ENCODE measurements around the gene PPP2R5C. TPM values are rescaled to one million over a fixed set of nuclear protein-coding genes. Genes with fewer than 3 reads are reported as not detected.

PPP2R5C gene
- total RNA-seq, 1 donor from 2014 or later = 198 TPM

DNA sequence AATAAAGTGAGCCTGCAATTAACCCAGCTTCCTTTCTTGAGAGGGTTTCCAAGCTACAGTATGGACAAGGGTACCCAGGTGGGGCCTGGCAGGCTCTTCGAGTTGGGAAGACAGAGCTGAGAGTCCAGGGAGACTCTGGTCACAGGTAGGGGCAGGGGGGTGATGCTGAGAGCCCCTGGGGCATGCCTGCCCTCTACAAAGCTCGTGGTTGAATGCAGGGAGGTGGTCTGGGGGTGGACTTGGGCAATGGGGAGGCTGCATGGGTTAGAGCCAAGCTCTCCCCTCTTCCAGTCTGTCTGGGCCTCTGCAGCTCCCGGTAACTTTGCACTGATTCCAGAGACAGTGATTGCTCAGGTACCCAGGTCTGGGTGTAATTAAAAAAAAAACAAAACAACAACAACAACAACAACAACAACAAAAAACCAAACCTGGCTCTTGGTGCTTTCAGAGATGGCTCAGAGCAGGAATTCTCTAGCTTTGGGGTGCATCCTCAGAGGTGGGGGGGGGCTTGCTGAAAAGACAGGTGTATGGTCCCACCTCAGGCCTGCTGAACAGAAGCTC, 30.8 kb upstream of the PPP2R5C start:
- intact Hi-C loops (cut with micrococcal nuclease) = no loop called here
- Histone ChIP-seq H3K36me3 (no peaks in the 10 kb centered on the region), H3K9me3 (replicated peaks) (no peaks in the 10 kb centered on the region), H3K4me3 (no peak overlapping the region), H3K27ac (replicated peaks) (peak overlapping the region; percentile 48), H3K4me1 (peaks cover 11% of the 10 kb centered on the region), H3K27me3 (ENCODE audit: low read depth) (no peaks in the 10 kb centered on the region)
- TF ChIP-seq, protein P1, sequence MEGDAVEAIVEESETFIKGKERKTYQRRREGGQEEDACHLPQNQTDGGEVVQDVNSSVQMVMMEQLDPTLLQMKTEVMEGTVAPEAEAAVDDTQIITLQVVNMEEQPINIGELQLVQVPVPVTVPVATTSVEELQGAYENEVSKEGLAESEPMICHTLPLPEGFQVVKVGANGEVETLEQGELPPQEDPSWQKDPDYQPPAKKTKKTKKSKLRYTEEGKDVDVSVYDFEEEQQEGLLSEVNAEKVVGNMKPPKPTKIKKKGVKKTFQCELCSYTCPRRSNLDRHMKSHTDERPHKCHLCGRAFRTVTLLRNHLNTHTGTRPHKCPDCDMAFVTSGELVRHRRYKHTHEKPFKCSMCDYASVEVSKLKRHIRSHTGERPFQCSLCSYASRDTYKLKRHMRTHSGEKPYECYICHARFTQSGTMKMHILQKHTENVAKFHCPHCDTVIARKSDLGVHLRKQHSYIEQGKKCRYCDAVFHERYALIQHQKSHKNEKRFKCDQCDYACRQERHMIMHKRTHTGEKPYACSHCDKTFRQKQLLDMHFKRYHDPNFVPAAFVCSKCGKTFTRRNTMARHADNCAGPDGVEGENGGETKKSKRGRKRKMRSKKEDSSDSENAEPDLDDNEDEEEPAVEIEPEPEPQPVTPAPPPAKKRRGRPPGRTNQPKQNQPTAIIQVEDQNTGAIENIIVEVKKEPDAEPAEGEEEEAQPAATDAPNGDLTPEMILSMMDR (IDR thresholded peaks at IDR 0.05; ENCODE audit: borderline replicate concordance) = no peak
- no peak for DNase-seq

DNA sequence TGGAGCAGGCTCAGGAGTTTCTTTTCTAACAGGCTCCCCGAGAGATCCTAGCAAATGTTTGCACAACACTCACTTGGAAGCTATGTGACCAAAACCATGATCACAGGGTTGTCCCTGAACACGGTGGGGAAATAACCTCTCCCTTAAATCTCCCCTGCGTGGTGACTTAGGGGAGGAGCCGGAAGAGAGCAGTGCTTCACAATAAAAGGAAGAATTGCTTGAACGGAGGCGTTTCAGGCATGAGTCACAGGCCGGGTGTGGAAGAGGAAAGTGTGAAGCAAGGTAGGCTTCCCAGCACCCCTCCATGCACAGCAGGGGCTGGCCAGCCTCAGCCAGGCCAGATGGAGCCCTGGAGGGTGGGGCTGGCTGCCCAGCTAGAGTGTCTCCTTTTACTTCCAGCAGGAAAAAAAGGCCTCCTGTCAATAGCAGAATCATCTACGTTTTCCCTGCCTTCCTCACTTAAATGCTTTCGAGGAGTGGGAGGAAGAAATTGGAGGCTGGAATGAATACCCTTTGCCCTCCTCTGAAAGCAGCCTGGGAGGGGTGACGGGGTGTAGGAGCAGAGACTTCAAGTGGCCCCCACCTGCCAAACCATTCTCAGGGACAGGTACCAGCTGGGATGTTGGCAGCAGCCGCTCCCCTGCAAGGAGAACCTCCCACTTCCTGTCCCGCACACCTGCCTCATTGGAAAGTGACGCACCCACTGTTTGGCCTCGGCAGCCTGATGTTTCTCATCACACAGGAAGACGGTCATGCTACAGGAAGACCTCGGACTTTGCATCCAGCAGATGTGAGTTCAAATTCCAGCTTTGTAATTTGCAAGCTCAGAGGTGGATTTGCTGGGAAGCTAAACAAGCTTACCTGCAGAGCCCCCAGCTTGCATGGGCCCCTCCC, 30.1 kb upstream of the PPP2R5C start:
- Histone ChIP-seq H3K4me3 (no peak overlapping the region), H3K27ac (replicated peaks) (peak overlapping the region; percentile 48), H3K9me3 (replicated peaks) (no peaks in the 10 kb centered on the region), H3K36me3 (no peaks in the 10 kb centered on the region), H3K4me1 (peaks cover 11% of the 10 kb centered on the region), H3K27me3 (ENCODE audit: low read depth) (peaks cover 4% of the 10 kb centered on the region)
- DNase-seq = no peak
- intact Hi-C loops (cut with micrococcal nuclease) = no loop called here
- TF ChIP-seq, protein P1 (IDR thresholded peaks at IDR 0.05; ENCODE audit: borderline replicate concordance) = no peak

DNA sequence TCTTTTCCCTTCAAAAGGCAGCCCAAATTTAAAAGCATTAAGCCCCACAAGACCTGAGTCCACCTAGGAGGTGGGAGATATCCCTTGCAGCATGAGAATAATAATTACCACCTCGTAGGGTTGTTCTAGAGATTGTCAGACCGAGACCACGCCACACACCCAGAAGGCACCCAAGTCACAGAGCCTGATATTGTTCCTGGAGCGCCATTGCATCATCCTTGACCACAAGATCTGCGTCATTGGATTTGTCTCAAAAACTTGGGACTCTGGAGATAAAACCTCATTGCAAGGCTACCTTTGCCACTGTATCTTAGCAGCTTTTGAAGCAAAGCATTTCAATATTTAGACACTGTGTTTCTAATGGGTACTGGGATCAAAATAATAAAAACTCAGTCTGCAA, 29.4 kb upstream of the PPP2R5C start:
- no peak for DNase-seq
- intact Hi-C loops (cut with micrococcal nuclease) = no loop called here
- TF ChIP-seq, protein P1 (IDR thresholded peaks at IDR 0.05; ENCODE audit: borderline replicate concordance) = no peak
- H3K36me3 ChIP-seq = no peaks in the 10 kb centered on the region
- H3K4me3 ChIP-seq = no peak overlapping the region
- H3K27ac ChIP-seq (replicated peaks) = no peak overlapping the region
- no peaks in the 10 kb centered on the region for H3K9me3 ChIP-seq (replicated peaks)
- peaks cover 11% of the 10 kb centered on the region for H3K4me1 ChIP-seq
- peaks cover 8% of the 10 kb centered on the region for H3K27me3 ChIP-seq (ENCODE audit: low read depth)

DNA sequence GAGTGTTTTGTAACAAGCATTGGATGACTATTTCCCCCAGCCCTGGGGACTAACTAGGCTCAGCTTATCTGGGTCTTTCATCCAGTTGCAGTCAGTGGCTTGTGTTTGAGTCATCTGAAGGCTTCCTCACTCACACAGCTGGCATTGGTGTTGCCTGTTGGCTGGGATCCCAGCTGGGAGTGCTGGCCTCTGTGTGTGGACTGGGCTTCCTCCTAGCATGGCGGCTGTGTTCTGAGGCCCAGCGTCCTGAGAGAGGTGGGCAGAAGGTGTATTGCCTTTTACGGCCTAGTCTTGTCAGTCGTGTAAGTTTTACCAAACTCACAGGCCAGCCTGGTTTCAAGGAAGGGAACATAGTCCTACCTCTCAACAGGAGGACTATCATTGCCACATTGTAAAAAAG, 28.3 kb upstream of the PPP2R5C start:
- H3K27me3 ChIP-seq (ENCODE audit: low read depth) = peaks cover 14% of the 10 kb centered on the region
- H3K4me3 ChIP-seq = no peak overlapping the region
- no peaks in the 10 kb centered on the region for H3K36me3 ChIP-seq
- H3K9me3 ChIP-seq (replicated peaks) = no peaks in the 10 kb centered on the region
- peaks cover 11% of the 10 kb centered on the region for H3K4me1 ChIP-seq
- TF ChIP-seq, protein P1 (IDR thresholded peaks at IDR 0.05; ENCODE audit: borderline replicate concordance) = no peak
- intact Hi-C loops (cut with micrococcal nuclease) = no loop called here
- no peak overlapping the region for H3K27ac ChIP-seq (replicated peaks)
- DNase-seq = no peak

DNA sequence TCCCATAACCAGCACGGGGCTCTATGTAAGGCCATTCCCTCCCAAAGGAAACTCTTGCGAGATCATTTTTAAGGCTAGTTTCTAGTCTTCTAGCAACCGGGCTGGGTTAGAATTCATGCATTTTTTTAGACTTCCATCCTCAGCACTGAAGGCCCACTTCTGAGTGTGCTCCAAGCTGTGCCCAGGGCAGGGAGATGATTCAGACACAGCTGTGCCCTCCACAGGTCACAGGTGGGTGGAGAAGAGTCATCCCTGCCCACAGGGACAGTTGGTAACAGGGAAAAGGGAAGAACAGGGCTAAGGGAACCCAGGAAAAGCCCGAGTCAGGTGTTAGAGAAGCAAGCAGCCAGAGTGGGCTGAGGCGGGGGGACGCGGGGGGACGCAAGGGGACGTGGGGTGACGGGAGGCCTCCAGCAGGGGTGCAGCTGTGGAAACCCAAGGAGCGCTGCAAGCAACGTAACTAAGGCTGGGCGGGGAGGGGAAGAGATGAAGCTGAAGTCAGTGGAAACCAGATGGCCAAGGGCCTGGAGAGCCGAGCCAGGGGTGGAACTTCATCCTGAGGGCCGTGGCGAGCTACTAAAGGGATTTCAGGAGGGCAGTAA, 27.2 kb upstream of the PPP2R5C start:
- intact Hi-C loops (cut with micrococcal nuclease) = no loop called here
- H3K27ac ChIP-seq (replicated peaks) = no peak overlapping the region
- no peak for DNase-seq
- no peaks in the 10 kb centered on the region for H3K36me3 ChIP-seq
- H3K9me3 ChIP-seq (replicated peaks) = no peaks in the 10 kb centered on the region
- no peak overlapping the region for H3K4me3 ChIP-seq
- TF ChIP-seq, protein P1 (IDR thresholded peaks at IDR 0.05; ENCODE audit: borderline replicate concordance) = no peak
- H3K27me3 ChIP-seq (ENCODE audit: low read depth) = peaks cover 14% of the 10 kb centered on the region
- H3K4me1 ChIP-seq = peaks cover 11% of the 10 kb centered on the region

Data from left ventricle myocardium inferior (tissue), 1 donor.